ENCODE data around the gene QSER1. TPM values are rescaled to one million over a fixed set of nuclear protein-coding genes. Genes with fewer than 3 reads are reported as not detected.

The QSER1 gene
- total and polyA plus RNA-seq, 2 experiments from 2014 or later: 29.4 to 132 TPM

GRCh38 chr11:32847511-32847910, 45.1 kb upstream of the QSER1 start (continued):
- TF ChIP-seq ZNF462 (CRISPR knock-in tag; IDR thresholded peaks at IDR 0.05) (no peak), ZNF114 (CRISPR knock-in tag; IDR thresholded peaks at IDR 0.05) (no peak)

GRCh38 chr11:32849761-32850160, 42.9 kb upstream of the QSER1 start:
- no peak overlapping the region for H3K27ac Mint-ChIP-seq
- no peaks in the 10 kb centered on the region for H3K36me3 Mint-ChIP-seq (ENCODE audit: low read depth)
- H3K4me1 ChIP-seq (ENCODE audit: insufficient read depth): no peaks in the 10 kb centered on the region
- H3K27me3 Mint-ChIP-seq (ENCODE audit: insufficient read depth, low read depth, poor library complexity): no peaks in the 10 kb centered on the region
- no peak overlapping the region for H2AFZ ChIP-seq
- no peak overlapping the region for H3K4me3 ChIP-seq
- H3K4me1 Mint-ChIP-seq: peaks cover 6% of the 10 kb centered on the region; the same call in 1 of the 3 replicates
- H3K27ac ChIP-seq (ENCODE audit: low read depth): no peak overlapping the region; the same call in 1 of the 2 replicates
- H3K9me3 Mint-ChIP-seq: no peaks in the 10 kb centered on the region; the same call in 2 of the 3 replicates
- no peak overlapping the region for H3K4me2 ChIP-seq
- no peaks in the 10 kb centered on the region for H4K20me1 ChIP-seq (replicated peaks; ENCODE audit: insufficient read depth)
- no peak for ATAC-seq
- no peaks in the 10 kb centered on the region for H3K79me2 ChIP-seq (replicated peaks; ENCODE audit: insufficient read depth)
- DNase-seq (ENCODE audit: low spot score): no peak
- no peaks in the 10 kb centered on the region for H3F3A ChIP-seq (replicated peaks; ENCODE audit: low read depth)
- no peaks in the 10 kb centered on the region for H3K27me3 ChIP-seq (ENCODE audit: insufficient read depth)
- no peak overlapping the region for H3K4me3 Mint-ChIP-seq
- no peaks in the 10 kb centered on the region for H3K36me3 ChIP-seq (ENCODE audit: insufficient read depth)
- H3K9me2 ChIP-seq (ENCODE audit: insufficient read depth): no peaks in the 10 kb centered on the region
- TF ChIP-seq ZNF114 (CRISPR knock-in tag; IDR thresholded peaks at IDR 0.05) (no peak), JUNB (IDR thresholded peaks at IDR 0.05; ENCODE audit: unreplicated experiment) (no peak), ZNF331 (CRISPR knock-in tag; IDR thresholded peaks at IDR 0.05; ENCODE audit: low read depth) (no peak), EZH2phosphoT487 (IDR thresholded peaks at IDR 0.05; ENCODE audit: unreplicated experiment) (no peak), CREB1 (CRISPR knock-in tag; IDR thresholded peaks at IDR 0.05; ENCODE audit: low read depth) (no peak), REST (IDR thresholded peaks at IDR 0.05; ENCODE audit: unreplicated experiment) (no peak), POLR2AphosphoS5 (IDR thresholded peaks at IDR 0.05; ENCODE audit: low read depth) (no peak), ETS1 (IDR thresholded peaks at IDR 0.05) (no peak), STAT1 (IDR thresholded peaks at IDR 0.05; ENCODE audit: unreplicated experiment) (no peak), NANOG (IDR thresholded peaks at IDR 0.05; ENCODE audit: borderline replicate concordance) (no peak), CTCF (conservative IDR thresholded peaks at IDR 0.05; ENCODE audit: low read depth in 2 of 2) (no peak)

Data from GM23338 (cell line).